SK-N-SH (cell line): ENCODE results near the gene CLDN9. TPM values are rescaled to one million over a fixed set of nuclear protein-coding genes. Genes with fewer than 3 reads are reported as not detected.

Experiments used
- CTCF ChIA-PET: fragments of 300-600, 350-600 bp; formaldehyde crosslinking; extraction: SDS; loops from one replicate; lab custom pipeline; 2021; lab: Yijun Ruan, JAX
- POLR2A ChIA-PET: fragments of 350-600 bp; sonication (Branson Sonifier 250); formaldehyde crosslinking; extraction: SDS; loops from one replicate; lab custom pipeline; 2020; ENCODE audit warnings: antibody characterized with exemption, inconsistent platforms; lab: Yijun Ruan, JAX
- DNase-seq: peaks from one replicate; pipeline ENCODE4 v3.0.0; 2012
- H2AFZ ChIP-seq: fragments of 200-600 bp; sonication (generic); 2 replicates; pipeline ENCODE4 v1.8.1; 2016; ENCODE audit warnings: antibody characterized with exemption, mild to moderate bottlenecking, low read depth
- H3F3A ChIP-seq: fragments of 200-600 bp; sonication (generic); replicated peaks from 2 replicates; pipeline ENCODE3; 2016; ENCODE audit warnings: antibody characterized with exemption, mild to moderate bottlenecking; ENCODE audit not compliant: insufficient read depth
- H3K27ac ChIP-seq, 2 experiments: fragments of 200-500 bp in 1 of 2; fragments of 200-600 bp in 1 of 2; sonication (Bioruptor generic) in 1 of 2; sonication (generic), shearing (Covaris generic) in 1 of 2; 2 replicates each; pipeline versions ENCODE4 v1.5.1 to v1.6.1; 2014 to 2016; ENCODE audit warnings: low read depth in 2 of 2, inconsistent platforms in 1 of 2, low read length in 1 of 2, mild to moderate bottlenecking in 1 of 2, mixed read lengths in 1 of 2
- H3K27me3 ChIP-seq: fragments of 200-600 bp; sonication (generic), shearing (Covaris generic); 2 replicates; pipeline ENCODE4 v1.6.1; 2016; ENCODE audit warnings: mixed run types; ENCODE audit not compliant: insufficient read depth
- H3K36me3 ChIP-seq, 2 experiments: fragments of 200-500 bp in 1 of 2; fragments of 200-600 bp in 1 of 2; sonication (Bioruptor generic) in 1 of 2; sonication (generic) in 1 of 2; replicated peaks in 1 of 2; 2 replicates each; pipeline versions ENCODE3 to v1.5.1; 2014 to 2016; ENCODE audit warnings: low read length in 1 of 2, mild to moderate bottlenecking in 1 of 2; ENCODE audit not compliant: insufficient read depth in 2 of 2, control insufficient read depth in 1 of 2
- H3K4me1 ChIP-seq, 2 experiments: fragments of 200-500 bp in 1 of 2; fragments of 200-600 bp in 1 of 2; sonication (Bioruptor generic) in 1 of 2; sonication (generic), shearing (Covaris generic) in 1 of 2; 2 replicates each; pipeline versions ENCODE4 v1.5.1 to v1.6.1; 2014 to 2016; ENCODE audit warnings: low read depth in 1 of 2, low read length in 1 of 2, mixed run types in 1 of 2; ENCODE audit not compliant: insufficient read depth in 2 of 2, control insufficient read depth in 1 of 2
- H3K4me2 ChIP-seq: fragments of 200-600 bp; sonication (generic), shearing (Covaris generic); 2 replicates; pipeline ENCODE4 v1.6.1; 2017; ENCODE audit warnings: mixed run types
- H3K4me3 ChIP-seq, 2 experiments: fragments of 200-500 bp in 1 of 2; fragments of 200-600 bp in 1 of 2; sonication (Bioruptor generic) in 1 of 2; sonication (generic), shearing (Covaris generic) in 1 of 2; 2 replicates each; pipeline versions ENCODE4 v1.5.1 to v1.8.1; 2014 to 2016; ENCODE audit warnings: low read depth in 2 of 2, inconsistent platforms in 1 of 2, low read length in 1 of 2, mild to moderate bottlenecking in 1 of 2, mixed read lengths in 1 of 2, moderate library complexity in 1 of 2
- H3K79me2 ChIP-seq: fragments of 200-600 bp; sonication (generic); 2 replicates; pipeline ENCODE4 v1.8.1; 2017; ENCODE audit warnings: mild to moderate bottlenecking; ENCODE audit not compliant: insufficient read depth
- H3K9ac ChIP-seq: fragments of 200-600 bp; sonication (generic); 2 replicates; pipeline ENCODE4 v1.6.1; 2017; ENCODE audit warnings: mixed run types
- H3K9me2 ChIP-seq: fragments of 200-600 bp; sonication (generic); 2 replicates; pipeline ENCODE4 v1.6.1; 2017; ENCODE audit warnings: mixed run types
- H3K9me3 ChIP-seq: fragments of 200-600 bp; sonication (generic); 2 replicates; pipeline ENCODE4 v1.6.1; 2017; ENCODE audit warnings: mixed run types, mild to moderate bottlenecking, moderate library complexity
- H4K20me1 ChIP-seq: fragments of 200-600 bp; sonication (generic); 2 replicates; pipeline ENCODE4 v1.6.1; 2017; ENCODE audit warnings: mild to moderate bottlenecking, mixed run types; ENCODE audit not compliant: insufficient read depth
- CHD2 ChIP-seq: fragments of 150-350 bp; IDR thresholded peaks from 2 replicates; pipeline ENCODE4 v1.6.1; 2018; ENCODE audit warnings: low read length; ENCODE audit not compliant: partially characterized antibody
- CTCF ChIP-seq: fragments of 200-600 bp; sonication (generic); IDR thresholded peaks from 2 replicates; pipeline ENCODE4 v1.6.1; 2017; ENCODE audit warnings: antibody characterized with exemption, mild to moderate bottlenecking, moderate library complexity
- ELF1 ChIP-seq: IDR thresholded peaks from 2 replicates; pipeline ENCODE4 v1.4.0; 2012
- FOSL2 ChIP-seq: IDR thresholded peaks from 2 replicates; pipeline ENCODE4 v1.4.0; 2012; ENCODE audit warnings: low read depth, mild to moderate bottlenecking, moderate library complexity, borderline replicate concordance
- FOXM1 ChIP-seq: IDR thresholded peaks from 2 replicates; pipeline ENCODE4 v1.4.0; 2012; ENCODE audit warnings: low read depth, mild to moderate bottlenecking
- GABPA ChIP-seq: IDR thresholded peaks from 2 replicates; pipeline ENCODE4 v1.4.0; 2012; ENCODE audit warnings: low read depth, mild to moderate bottlenecking
- IRF3 ChIP-seq: fragments of 150-350 bp; IDR thresholded peaks from 2 replicates; pipeline ENCODE4 v1.6.1; 2016; ENCODE audit warnings: mild to moderate bottlenecking, low read depth, low read length
- JUND ChIP-seq: IDR thresholded peaks from 2 replicates; pipeline ENCODE4 v1.4.0; 2012
- MEF2A ChIP-seq: IDR thresholded peaks from 2 replicates; pipeline ENCODE4 v1.4.0; 2012; ENCODE audit warnings: low read depth, borderline replicate concordance
- MXI1 ChIP-seq: IDR thresholded peaks from 2 replicates; pipeline ENCODE4 v1.6.1; 2012; ENCODE audit warnings: mild to moderate bottlenecking, low read depth, low read length, improper control_type of control experiment
- NFIC ChIP-seq: IDR thresholded peaks from 2 replicates; pipeline ENCODE4 v1.4.0; 2012; ENCODE audit warnings: borderline replicate concordance
- NRF1 ChIP-seq: IDR thresholded peaks from 2 replicates; pipeline ENCODE4 v1.6.1; 2012; ENCODE audit warnings: low read depth, mild to moderate bottlenecking, low read length
- POLR2AphosphoS5 ChIP-seq: IDR thresholded peaks from 2 replicates; pipeline ENCODE4 v1.6.1; 2012; ENCODE audit warnings: low read depth, low read length
- RAD21 ChIP-seq: IDR thresholded peaks from 2 replicates; pipeline ENCODE4 v1.6.1; 2012; ENCODE audit warnings: mild to moderate bottlenecking, low read length
- RCOR1 ChIP-seq: fragments of 150-350 bp; IDR thresholded peaks from 2 replicates; pipeline ENCODE4 v1.6.1; 2017; ENCODE audit warnings: antibody characterized with exemption, low read length
- REST ChIP-seq: IDR thresholded peaks from 2 replicates; pipeline ENCODE4 v1.6.1; 2012; ENCODE audit warnings: mild to moderate bottlenecking, low read depth, low read length, moderate library complexity
- RFX5 ChIP-seq: IDR thresholded peaks from 2 replicates; pipeline ENCODE4 v1.6.1; 2012; ENCODE audit warnings: mild to moderate bottlenecking, improper control_type of control experiment, low read length
- RXRA ChIP-seq: IDR thresholded peaks from 2 replicates; pipeline ENCODE4 v1.4.0; 2012; ENCODE audit warnings: low read depth, mild to moderate bottlenecking, borderline replicate concordance
- SIN3A ChIP-seq: IDR thresholded peaks from 2 replicates; pipeline ENCODE4 v1.6.1; 2012; ENCODE audit warnings: low read depth, mild to moderate bottlenecking, low read length, moderate library complexity, borderline replicate concordance
- SMC3 ChIP-seq: IDR thresholded peaks from 2 replicates; pipeline ENCODE4 v1.6.1; 2012; ENCODE audit warnings: low read depth, low read length, improper control_type of control experiment
- TAF1 ChIP-seq: IDR thresholded peaks from 2 replicates; pipeline ENCODE4 v1.6.1; 2012; ENCODE audit warnings: low read depth, mild to moderate bottlenecking, low read length, moderate library complexity, borderline replicate concordance
- USF2 ChIP-seq: fragments of 150-350 bp; IDR thresholded peaks from 2 replicates; pipeline ENCODE4 v1.6.1; 2017; ENCODE audit warnings: antibody characterized with exemption, low read length, low read depth, borderline replicate concordance
- WGBS: methylation state at CpG from one replicate; pipeline ENCODE4 v1.1.6; 2017; ENCODE audit warnings: low lambda C conversion rate; 5-methylcytosine and 5-hydroxymethylcytosine counted together
- polyA plus RNA-seq, 3 experiments: library from polyadenylated mRNA; depleted of rRNA; stranded (reverse); fragments of >200 nt; gene quantifications; 2 replicates each; pipeline ENCODE4 v1.2.3, GENCODE V29; 2012

Gene CLDN9
- polyA plus RNA-seq, 1 of the 3 experiments (the other 2 are of a cell fraction) = 0.08 TPM

- TF ChIP-seq RCOR1 = no peak
- TF ChIP-seq NRF1 = peak; percentile 73
- no peak for TF ChIP-seq FOXM1
- no peak; the same call in 1 of the 2 replicates for TF ChIP-seq GABPA
- no peak for TF ChIP-seq MEF2A
- no peak for TF ChIP-seq FOSL2
- TF ChIP-seq CTCF = peak; percentile 63
- no peak for TF ChIP-seq RFX5
- peak; percentile 81 for TF ChIP-seq RAD21
- no peak for TF ChIP-seq NFIC
- 0 out of 2 replicates have a peak, but pooled peaks have one; percentile 45 for TF ChIP-seq POLR2AphosphoS5
- peak; percentile 65 for TF ChIP-seq MXI1
- peak; percentile 9 for TF ChIP-seq CHD2
- peak; percentile 74 for TF ChIP-seq SMC3
- TF ChIP-seq JUND = no peak
- TF ChIP-seq IRF3 = no peak
- TF ChIP-seq SIN3A = peak; percentile 64; the same call in 1 of the 2 replicates
- no peak for TF ChIP-seq ELF1
- no peak for TF ChIP-seq USF2
- TF ChIP-seq REST = no peak
- TF ChIP-seq RXRA = no peak
- peak; percentile 50; the same call in 1 of the 2 replicates for TF ChIP-seq TAF1
- POLR2A ChIA-PET = interaction anchor here (0.5 to 2.0 kb wide), 4 partner anchors 11 to 840 kb away, joined by 3 to 6 read pairs (median 4); no protein-coding TSS in a partner anchor
- H2AFZ ChIP-seq = peak overlapping the region; percentile 95
- H3K4me2 ChIP-seq = peak overlapping the region; percentile 99
- peak; percentile 99 for DNase-seq
- WGBS = 4% methylated on average over 11 of the region's 67 CpGs
- no peaks in the 10 kb centered on the region for H3F3A ChIP-seq
- peak overlapping the region; percentile 53 to 72 for H3K27ac ChIP-seq
- H3K4me3 ChIP-seq = peak overlapping the region; percentile 70 to 87
- peaks cover 0 to 12% of the 10 kb centered on the region in 2 experiments; a peak in 1 of 4 replicates for H3K4me1 ChIP-seq
- H3K79me2 ChIP-seq = no peaks in the 10 kb centered on the region
- no peaks in the 10 kb centered on the region for H3K9me2 ChIP-seq
- no peaks in the 10 kb centered on the region for H3K27me3 ChIP-seq
- no peaks in the 10 kb centered on the region for H4K20me1 ChIP-seq
- no peaks in the 10 kb centered on the region for H3K36me3 ChIP-seq
- H3K9ac ChIP-seq = peak overlapping the region; percentile 84
- CTCF ChIA-PET = interaction anchor here (0.6 to 4.1 kb wide), 50 partner anchors 8 to 145 kb away, joined by 3 to 63 read pairs (median 6); partner anchors contain the start of genes CLDN6, HCFC1R1, MMP25 and OR1F1
- H3K9me3 ChIP-seq = no peaks in the 10 kb centered on the region
Measured at GRCh38 chr16:3059041-3059722, 46.5 kb downstream of the CLDN9 start.
